WTC11 (cell line): Measurements from ENCODE around the gene SLC25A21. TPM values are rescaled to one million over a fixed set of nuclear protein-coding genes. Genes with fewer than 3 reads are reported as not detected.

Experiments
- ATAC-seq: fragments of 200-7000 bp; cut with Tn5 transposase; 2 replicates; pipeline ENCODE4 v1.10.0; 2021; ENCODE audit warnings: mild to moderate bottlenecking, moderate library complexity
- CTCF ChIA-PET: fragments of 300-600 bp; sonication (Branson Sonifier 250); formaldehyde crosslinking; loops from one replicate; lab custom pipeline; 2021; ENCODE audit warnings: antibody characterized with exemption; lab: Charles Lee
- POLR2A ChIA-PET: fragments of 350-600 bp; sonication (Branson Sonifier 250); formaldehyde crosslinking; loops from one replicate; lab custom pipeline; 2021; ENCODE audit warnings: antibody characterized with exemption; lab: Charles Lee
- DNase-seq: peaks from one replicate; pipeline ENCODE4 v3.0.0; 2021; ENCODE audit warnings: low spot score
- H3K27ac Mint-ChIP-seq: 2 replicates; pipeline ENCODE4 v1.8.0; 2021; ENCODE audit warnings: mixed read lengths
- H3K27me3 Mint-ChIP-seq: 2 replicates; pipeline ENCODE4 v1.8.0; 2021; ENCODE audit warnings: low read depth, mild to moderate bottlenecking, moderate library complexity, mixed read lengths
- H3K36me3 Mint-ChIP-seq: 2 replicates; pipeline ENCODE4 v1.8.0; 2021; ENCODE audit warnings: mixed read lengths
- H3K4me1 Mint-ChIP-seq: 2 replicates; pipeline ENCODE4 v1.8.0; 2022; ENCODE audit warnings: mixed read lengths
- H3K4me3 Mint-ChIP-seq: 2 replicates; pipeline ENCODE4 v1.8.0; 2021; ENCODE audit warnings: mild to moderate bottlenecking, moderate library complexity, mixed read lengths
- H3K9me3 Mint-ChIP-seq: 2 replicates; pipeline ENCODE4 v1.8.0; 2021; ENCODE audit warnings: mixed read lengths
- AFF4 ChIP-seq: sonication (generic); formaldehyde crosslinking; IDR thresholded peaks from 2 replicates; pipeline ENCODE4 v1.8.1; 2023; ENCODE audit warnings: mild to moderate bottlenecking, missing genetic modification reagents, borderline replicate concordance
- AR ChIP-seq: fragments of 250-450 bp; sonication (Bioruptor Pico); IDR thresholded peaks from 2 replicates; pipeline ENCODE4 v1.9.0; 2021; ENCODE audit warnings: mild to moderate bottlenecking
- ATF1 ChIP-seq: sonication (generic); formaldehyde crosslinking; IDR thresholded peaks from 2 replicates; pipeline ENCODE4 v1.8.1; 2023; ENCODE audit warnings: mild to moderate bottlenecking, moderate library complexity, missing genetic modification reagents
- CDX4 ChIP-seq: fragments of 250-450 bp; sonication (Bioruptor Pico); IDR thresholded peaks from 2 replicates; pipeline ENCODE4 v1.9.0; 2021; ENCODE audit warnings: moderate library complexity, mild to moderate bottlenecking, inconsistent platforms, borderline replicate concordance
- ERG ChIP-seq: fragments of 250-450 bp; sonication (Bioruptor Pico); IDR thresholded peaks from 2 replicates; pipeline ENCODE4 v1.8.0; 2021; ENCODE audit warnings: mild to moderate bottlenecking
- ESRRA ChIP-seq: sonication (generic); formaldehyde crosslinking; IDR thresholded peaks from 2 replicates; pipeline ENCODE4 v1.8.1; 2022; ENCODE audit warnings: mild to moderate bottlenecking, missing genetic modification reagents, borderline replicate concordance
- GTF2I ChIP-seq: fragments of 250-450 bp; sonication (Bioruptor Pico); conservative IDR thresholded peaks from 2 replicates; pipeline ENCODE4 v1.4.0; 2021; ENCODE audit warnings: mild to moderate bottlenecking
- HMGXB4 ChIP-seq: sonication (generic); formaldehyde crosslinking; IDR thresholded peaks from 2 replicates; pipeline ENCODE4 v1.8.1; 2023; ENCODE audit warnings: mild to moderate bottlenecking, moderate library complexity, missing genetic modification reagents
- MAX ChIP-seq: sonication (generic); formaldehyde crosslinking; IDR thresholded peaks from 2 replicates; pipeline ENCODE4 v1.8.0; 2022; ENCODE audit warnings: mild to moderate bottlenecking, missing genetic modification reagents
- NR1H2 ChIP-seq: sonication (generic); formaldehyde crosslinking; IDR thresholded peaks from 2 replicates; pipeline ENCODE4 v1.9.0; 2021; ENCODE audit warnings: mild to moderate bottlenecking, moderate library complexity, missing genetic modification reagents
- OVOL2 ChIP-seq: fragments of 250-450 bp; sonication (Bioruptor Pico); IDR thresholded peaks from 2 replicates; pipeline ENCODE4 v1.9.0; 2021; ENCODE audit warnings: mild to moderate bottlenecking, borderline replicate concordance
- RORB ChIP-seq: fragments of 250-450 bp; sonication (Bioruptor Pico); IDR thresholded peaks from 2 replicates; pipeline ENCODE4 v1.9.0; 2021; ENCODE audit warnings: mild to moderate bottlenecking
- SP1 ChIP-seq: sonication (generic); formaldehyde crosslinking; conservative IDR thresholded peaks from 2 replicates; pipeline ENCODE4 v1.8.1; 2022; ENCODE audit warnings: missing genetic modification reagents
- ZNF219 ChIP-seq: sonication (generic); formaldehyde crosslinking; IDR thresholded peaks from 2 replicates; pipeline ENCODE4 v1.8.0; 2023; ENCODE audit warnings: missing genetic modification reagents, mild to moderate bottlenecking, borderline replicate concordance
- ZNF396 ChIP-seq: fragments of 250-450 bp; sonication (Bioruptor Pico); IDR thresholded peaks from 2 replicates; pipeline ENCODE4 v1.8.0; 2021; ENCODE audit warnings: mild to moderate bottlenecking, moderate library complexity, borderline replicate concordance
- ZNF532 ChIP-seq: fragments of 250-450 bp; sonication (Bioruptor Pico); IDR thresholded peaks from 2 replicates; pipeline ENCODE4 v1.9.0; 2021; ENCODE audit warnings: mild to moderate bottlenecking, borderline replicate concordance
- total RNA-seq: library from RNA; stranded (reverse); gene quantifications from 3 replicates; pipeline ENCODE4 v1.2.3, GENCODE V29; 2021

SLC25A21 gene
- total RNA-seq, 1 experiment from 2014 or later, result 8.2 TPM

- TF ChIP-seq HMGXB4 (CRISPR knock-in tag) (no peak), RORB (CRISPR knock-in tag) (no peak), SP1 (no peak), ZNF219 (CRISPR knock-in tag) (no peak), AFF4 (CRISPR knock-in tag) (no peak), ZNF532 (no peak), MAX (CRISPR knock-in tag) (no peak), ESRRA (CRISPR knock-in tag) (no peak)
- ATAC-seq, result no peak
- Mint-ChIP-seq H3K4me3 (no peak overlapping the region), H3K36me3 (peaks cover 10% of the 10 kb centered on the region), H3K27ac (no peak overlapping the region), H3K27me3 (no peaks in the 10 kb centered on the region), H3K4me1 (peaks cover 15% of the 10 kb centered on the region), H3K9me3 (peaks cover 26% of the 10 kb centered on the region)
- ChIA-PET CTCF (interaction anchor here (0.6 to 5.2 kb wide), 3 partner anchors 8 to 186 kb away, joined by 5 to 34 read pairs (median 10); no protein-coding TSS in a partner anchor), POLR2A (no interaction called here)
- DNase-seq, result no peak
Measured at GRCh38 chr14:36755756-36756155, 416.6 kb downstream of the SLC25A21 start.

- Mint-ChIP-seq H3K9me3 (peaks cover 26% of the 10 kb centered on the region), H3K27me3 (no peaks in the 10 kb centered on the region), H3K4me1 (0 out of 2 replicates have a peak, but pooled peaks cover 9% of the 10 kb centered on the region), H3K27ac (no peak overlapping the region), H3K4me3 (no peak overlapping the region), H3K36me3 (peaks cover 10% of the 10 kb centered on the region)
- ATAC-seq (no peak), DNase-seq (no peak)
- CTCF ChIA-PET, result interaction anchor here (2.1 kb wide), 1 partner anchor 104 kb away, joined by 6 read pairs; no protein-coding TSS in a partner anchor
- POLR2A ChIA-PET, result no interaction called here
- TF ChIP-seq ERG (CRISPR knock-in tag) (no peak), CDX4 (no peak), GTF2I (CRISPR knock-in tag) (no peak), OVOL2 (CRISPR knock-in tag) (no peak), ZNF396 (CRISPR knock-in tag) (no peak), AR (CRISPR knock-in tag) (no peak), MAX (CRISPR knock-in tag) (no peak), ATF1 (CRISPR knock-in tag) (no peak), NR1H2 (CRISPR knock-in tag) (no peak)
Measured at GRCh38 chr14:36751920-36752319, 420.5 kb downstream of the SLC25A21 start.
